Naive thymus-derived CD4-positive, alpha-beta T cell (primary cell): ENCODE results near the gene ALOX12B. TPM values are rescaled to one million over a fixed set of nuclear protein-coding genes. Genes with fewer than 3 reads are reported as not detected.

Experiments
- ATAC-seq: fragments of 150-1000 bp; cut with Tn5 transposase; 2 replicates; pipeline ENCODE4 v1.10.0; 2021; ENCODE audit warnings: mild to moderate bottlenecking, moderate library complexity
- CTCF ChIA-PET: fragments of 350-600 bp; sonication (Branson Sonifier 250); formaldehyde crosslinking; loops from one replicate; lab custom pipeline; 2021; ENCODE audit warnings: antibody characterized with exemption; lab: Charles Lee
- POLR2A ChIA-PET: fragments of 350-600 bp; sonication (Branson Sonifier 250); formaldehyde crosslinking; loops from one replicate; lab custom pipeline; 2021; ENCODE audit warnings: antibody characterized with exemption, inconsistent platforms; lab: Charles Lee
- DNase-seq, 9 donors: peaks; one replicate each; pipeline versions ENCODE4 v3.0.0 to v3.0.0-alpha.2; 2020 to 2022; ENCODE audit warnings: mixed read lengths in 1 of 9
- H3K27ac ChIP-seq: one replicate; pipeline ENCODE4 v1.7.0; 2013; ENCODE audit warnings: mild to moderate bottlenecking, low read depth, low read length, moderate library complexity
- H3K27me3 ChIP-seq, 2 donors: one replicate each; pipeline ENCODE4 v1.7.0; 2013; ENCODE audit warnings: low read length in 2 of 2, mild to moderate bottlenecking in 2 of 2, moderate library complexity in 2 of 2; ENCODE audit not compliant: control insufficient read depth in 2 of 2, insufficient read depth in 2 of 2
- H3K36me3 ChIP-seq, 3 experiments: 1 replicate in 2 of 3; 2 replicates in 1 of 3; pipeline ENCODE4 v1.7.0; 2013; ENCODE audit warnings: low read length in 3 of 3, mild to moderate bottlenecking in 3 of 3, moderate library complexity in 1 of 3; ENCODE audit not compliant: insufficient read depth in 3 of 3, control insufficient read depth in 2 of 3
- H3K4me1 ChIP-seq, 2 donors: one replicate each; pipeline ENCODE4 v1.7.0; 2013; ENCODE audit warnings: low read length in 2 of 2, mild to moderate bottlenecking in 2 of 2, moderate library complexity in 1 of 2; ENCODE audit not compliant: control insufficient read depth in 2 of 2, insufficient read depth in 2 of 2
- H3K4me3 ChIP-seq: 2 replicates; pipeline ENCODE4 v1.7.0; 2013; ENCODE audit warnings: mild to moderate bottlenecking, low read length
- H3K9me3 ChIP-seq, 3 experiments: 1 replicate in 2 of 3; 2 replicates in 1 of 3; pipeline ENCODE4 v1.7.0; 2013; ENCODE audit warnings: low read length in 3 of 3; ENCODE audit not compliant: control insufficient read depth in 2 of 3
- H3K27ac Mint-ChIP-seq, 9 donors: one replicate each; pipeline ENCODE4 v1.8.0; 2020 to 2022; ENCODE audit warnings: mixed read lengths in 9 of 9, mild to moderate bottlenecking in 8 of 9, moderate library complexity in 5 of 9, inconsistent platforms in 2 of 9
- H3K27me3 Mint-ChIP-seq, 5 donors: one replicate each; pipeline ENCODE4 v1.8.0; 2021 to 2022; ENCODE audit warnings: mixed read lengths in 5 of 5, mild to moderate bottlenecking in 1 of 5
- H3K36me3 Mint-ChIP-seq, 5 donors: one replicate each; pipeline ENCODE4 v1.8.0; 2020 to 2022; ENCODE audit warnings: mixed read lengths in 5 of 5, mild to moderate bottlenecking in 3 of 5, inconsistent platforms in 1 of 5
- H3K4me1 Mint-ChIP-seq, 7 donors: one replicate each; pipeline ENCODE4 v1.8.0; 2020 to 2022; ENCODE audit warnings: mixed read lengths in 7 of 7, mild to moderate bottlenecking in 3 of 7, inconsistent platforms in 1 of 7
- H3K4me3 Mint-ChIP-seq, 10 donors: one replicate each; pipeline ENCODE4 v1.8.0; 2020 to 2022; ENCODE audit warnings: mild to moderate bottlenecking in 10 of 10, mixed read lengths in 10 of 10, moderate library complexity in 6 of 10, inconsistent platforms in 2 of 10
- H3K9me3 Mint-ChIP-seq, 11 donors: one replicate each; pipeline ENCODE4 v1.8.0; 2020 to 2022; ENCODE audit warnings: mixed read lengths in 11 of 11, mild to moderate bottlenecking in 4 of 11, inconsistent platforms in 1 of 11, moderate library complexity in 1 of 11
- intact Hi-C, 2 donors: fragments of 100-400 bp; cut with micrococcal nuclease; formaldehyde crosslinking; loops; one replicate each; pipeline ENCODE4 v1.15.1; 2023
- polyA plus RNA-seq, 2 donors: library from polyadenylated mRNA; unstranded; fragments of 300-500 nt; fragmentation: Illumina TruSeq; gene quantifications; one replicate each; pipeline ENCODE4 v1.2.3, GENCODE V29; 2021
- total RNA-seq, 6 experiments: library from RNA in 5 of 6; stranded (reverse) in 5 of 6; gene quantifications; 1 replicate in 5 of 6; 2 replicates in 1 of 6; pipeline ENCODE4 v1.2.3 and lab custom pipeline; 2021 to 2026

Gene ALOX12B
- total and polyA plus RNA-seq, 7 experiments from 2014 or later: 0.44 to 1.1 (median 0.94) TPM

DNA sequence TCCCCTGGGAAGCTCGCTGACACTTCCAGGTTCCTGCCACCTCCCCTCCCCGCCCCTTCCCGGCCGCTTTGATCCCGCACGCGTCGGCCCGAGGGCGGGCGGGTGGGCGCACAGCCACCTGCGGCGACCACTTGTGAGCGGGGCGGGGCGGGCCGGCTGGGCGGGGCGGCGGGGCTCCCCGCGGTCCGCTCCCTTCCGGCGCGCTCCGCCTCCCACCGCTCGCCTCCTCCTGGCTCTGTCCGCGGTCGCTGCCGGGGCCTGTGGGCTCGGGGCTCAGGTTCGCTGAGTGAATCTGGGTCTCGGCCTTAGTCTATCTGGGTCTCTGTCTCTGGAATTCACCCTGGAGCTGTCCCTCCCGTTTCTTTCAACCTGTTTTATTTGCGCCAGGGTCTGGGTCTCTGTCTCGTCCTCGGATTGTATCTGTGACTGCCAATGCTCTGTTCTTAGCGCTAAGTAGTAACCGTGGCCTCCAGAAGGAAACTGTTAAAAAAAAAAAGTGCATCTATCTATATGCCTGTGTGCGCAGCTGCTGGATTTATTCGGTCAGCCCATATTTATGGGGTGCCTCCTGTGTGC lies 39.1 kb upstream of the ALOX12B start:
- Histone ChIP-seq H3K27ac (peak overlapping the region; percentile 50), H3K4me3 (peak overlapping the region; percentile 96), H3K27me3 (peaks cover 0 to 3% of the 10 kb centered on the region in 2 donors), H3K9me3 (no peaks in the 10 kb centered on the region), H3K36me3 (no peaks in the 10 kb centered on the region), H3K4me1 (peaks cover 38 to 42% of the 10 kb centered on the region in 2 donors)
- intact Hi-C loops: loop anchor here in 1 of 2 donors (1.0 kb wide), 1 partner anchor 12 kb away; no protein-coding TSS in a partner anchor
- POLR2A ChIA-PET: interaction anchor here (0.8 to 1.9 kb wide), 13 partner anchors 9 to 96 kb away, joined by 3 to 13 read pairs (median 5); partner anchors contain the start of gene BORCS6
- DNase-seq (peak in 5 of 9 donors; percentile 28 to 70 (median 39)), ATAC-seq (peak; percentile 36)
- Mint-ChIP-seq H3K4me1 (peaks cover 39 to 48% (median 43%) of the 10 kb centered on the region in 7 donors), H3K27ac (peak overlapping the region; percentile 79 to 99 (median 94)), H3K27me3 (peaks cover 0 to 61% (median 19%) of the 10 kb centered on the region in 5 donors), H3K9me3 (peaks cover 0 to 22% (median 0%) of the 10 kb centered on the region in 11 donors), H3K36me3 (no peaks in the 10 kb centered on the region), H3K4me3 (peak overlapping the region; percentile 88 to 99 (median 94))
- CTCF ChIA-PET: interaction anchor here (0.7 to 1.8 kb wide), 8 partner anchors 8 to 289 kb away, joined by 3 to 5 read pairs (median 4); partner anchors contain the start of genes ALOXE3 and CTC1

DNA sequence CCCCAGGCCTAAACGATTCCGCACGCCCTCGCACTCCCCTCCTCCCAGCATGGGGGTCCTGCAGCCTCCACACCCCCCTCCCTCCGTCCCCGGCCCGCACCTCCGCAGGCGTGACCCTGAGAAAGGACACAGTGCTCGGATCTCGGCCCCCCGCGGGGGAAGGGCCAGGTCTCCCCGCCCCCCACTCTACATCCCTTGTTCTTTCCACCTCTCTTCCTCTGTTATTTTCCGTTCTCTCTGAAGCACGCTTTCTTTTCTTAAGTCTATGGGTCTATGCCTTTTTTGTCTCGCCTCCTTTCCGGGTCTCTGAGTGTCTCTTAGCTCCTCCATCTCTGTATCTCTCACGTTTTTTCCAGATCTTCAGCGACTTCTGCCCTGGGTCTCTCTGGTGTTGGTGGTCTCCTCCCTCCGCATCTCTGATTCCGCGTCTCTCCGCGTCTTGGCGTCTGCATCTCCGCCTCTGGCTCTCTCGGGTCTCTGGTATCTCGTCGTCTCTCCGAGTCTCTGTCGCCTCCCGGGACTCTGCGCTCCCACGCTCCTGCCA lies 38.5 kb upstream of the ALOX12B start:
- H3K27ac ChIP-seq: peak overlapping the region; percentile 50
- Mint-ChIP-seq H3K27me3 (peaks cover 0 to 59% (median 21%) of the 10 kb centered on the region in 5 donors), H3K9me3 (peaks cover 0 to 22% (median 0%) of the 10 kb centered on the region in 11 donors), H3K36me3 (no peaks in the 10 kb centered on the region), H3K4me1 (peaks cover 42 to 50% (median 45%) of the 10 kb centered on the region in 7 donors), H3K27ac (peak overlapping the region; percentile 80 to 99 (median 94)), H3K4me3 (peak overlapping the region; percentile 88 to 99 (median 92))
- DNase-seq: peak in 1 of 9 donors; percentile 49
- H3K4me1 ChIP-seq: peaks cover 39 to 45% of the 10 kb centered on the region in 2 donors
- CTCF ChIA-PET: interaction anchor here (1.0 to 1.8 kb wide), 3 partner anchors 11 to 35 kb away, joined by 3 to 4 read pairs (median 4); no protein-coding TSS in a partner anchor
- H3K36me3 ChIP-seq: no peaks in the 10 kb centered on the region
- no peak for ATAC-seq
- no peaks in the 10 kb centered on the region for H3K9me3 ChIP-seq
- peak overlapping the region; percentile 96 for H3K4me3 ChIP-seq
- peaks cover 0 to 3% of the 10 kb centered on the region in 2 donors for H3K27me3 ChIP-seq
- POLR2A ChIA-PET: interaction anchor here (0.7 to 1.9 kb wide), 8 partner anchors 9 to 97 kb away, joined by 3 to 9 read pairs (median 4); partner anchors contain the start of gene BORCS6
- intact Hi-C loops: loop anchor here (1.0 kb wide), 4 partner anchors 12 to 61 kb away; no protein-coding TSS in a partner anchor

DNA sequence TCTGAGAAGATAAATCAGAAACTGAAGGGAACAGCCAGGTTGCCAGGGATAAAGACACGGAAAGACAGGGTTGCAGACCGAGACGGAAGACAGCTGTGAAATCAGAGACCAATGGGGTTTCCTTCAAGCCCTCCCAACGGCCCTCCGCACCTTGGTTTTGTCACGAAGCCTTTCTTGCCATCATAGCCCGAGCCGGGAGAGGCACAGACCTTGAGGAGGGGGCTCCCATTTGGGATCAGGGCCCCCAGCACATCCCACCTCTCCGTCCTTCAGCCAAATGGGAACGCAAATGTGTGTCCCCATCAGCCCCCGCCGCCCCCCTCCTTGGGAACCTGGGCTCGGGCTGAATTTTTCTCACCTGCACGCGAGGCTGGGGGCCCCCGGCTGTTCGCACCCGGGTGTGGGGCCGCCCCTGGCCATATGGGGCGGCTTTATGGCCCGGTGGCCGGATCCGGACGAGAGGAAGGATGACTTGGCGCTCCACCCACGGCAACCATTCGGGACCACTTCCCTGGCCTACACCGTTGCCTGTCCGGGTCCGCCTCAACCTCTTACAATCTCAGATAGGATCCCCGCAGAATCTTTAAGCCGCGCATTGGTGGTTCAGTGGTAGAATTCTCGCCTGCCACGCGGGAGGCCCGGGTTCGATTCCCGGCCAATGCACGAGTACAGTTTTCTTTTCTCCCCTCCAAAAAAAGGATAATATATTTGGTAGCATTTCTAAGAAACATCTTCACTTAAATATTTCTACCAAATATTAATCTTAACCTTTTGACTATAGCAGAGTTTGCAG lies 37.8 kb upstream of the ALOX12B start:
- H3K27me3 Mint-ChIP-seq: peaks cover 0 to 65% (median 27%) of the 10 kb centered on the region in 5 donors
- H3K9me3 Mint-ChIP-seq: peaks cover 0 to 29% (median 0%) of the 10 kb centered on the region in 11 donors
- intact Hi-C loops: loop anchor here (1.0 kb wide), 3 partner anchors 31 to 62 kb away; no protein-coding TSS in a partner anchor
- POLR2A ChIA-PET: interaction anchor here (0.5 to 3.9 kb wide), 11 partner anchors 10 to 168 kb away, joined by 3 to 30 read pairs (median 5); partner anchors contain the start of genes BORCS6 and CTC1
- H3K4me3 Mint-ChIP-seq: peak overlapping the region; percentile 88 to 99 (median 92)
- CTCF ChIA-PET: interaction anchor here (1.3 kb wide), 2 partner anchors 62 to 175 kb away, joined by 3 to 5 read pairs; no protein-coding TSS in a partner anchor
- no peaks in the 10 kb centered on the region for H3K36me3 Mint-ChIP-seq
- peak; percentile 82 to 97 (median 87) for DNase-seq
- H3K4me1 Mint-ChIP-seq: peaks cover 42 to 57% (median 51%) of the 10 kb centered on the region in 7 donors
- ATAC-seq: peak; percentile 63
- H3K27ac Mint-ChIP-seq: peak overlapping the region; percentile 80 to 99 (median 94)
- Histone ChIP-seq H3K36me3 (no peaks in the 10 kb centered on the region), H3K27me3 (peaks cover 0 to 3% of the 10 kb centered on the region in 2 donors), H3K9me3 (no peaks in the 10 kb centered on the region), H3K27ac (peak overlapping the region; percentile 50), H3K4me3 (peak overlapping the region; percentile 96), H3K4me1 (peaks cover 46 to 50% of the 10 kb centered on the region in 2 donors)

DNA sequence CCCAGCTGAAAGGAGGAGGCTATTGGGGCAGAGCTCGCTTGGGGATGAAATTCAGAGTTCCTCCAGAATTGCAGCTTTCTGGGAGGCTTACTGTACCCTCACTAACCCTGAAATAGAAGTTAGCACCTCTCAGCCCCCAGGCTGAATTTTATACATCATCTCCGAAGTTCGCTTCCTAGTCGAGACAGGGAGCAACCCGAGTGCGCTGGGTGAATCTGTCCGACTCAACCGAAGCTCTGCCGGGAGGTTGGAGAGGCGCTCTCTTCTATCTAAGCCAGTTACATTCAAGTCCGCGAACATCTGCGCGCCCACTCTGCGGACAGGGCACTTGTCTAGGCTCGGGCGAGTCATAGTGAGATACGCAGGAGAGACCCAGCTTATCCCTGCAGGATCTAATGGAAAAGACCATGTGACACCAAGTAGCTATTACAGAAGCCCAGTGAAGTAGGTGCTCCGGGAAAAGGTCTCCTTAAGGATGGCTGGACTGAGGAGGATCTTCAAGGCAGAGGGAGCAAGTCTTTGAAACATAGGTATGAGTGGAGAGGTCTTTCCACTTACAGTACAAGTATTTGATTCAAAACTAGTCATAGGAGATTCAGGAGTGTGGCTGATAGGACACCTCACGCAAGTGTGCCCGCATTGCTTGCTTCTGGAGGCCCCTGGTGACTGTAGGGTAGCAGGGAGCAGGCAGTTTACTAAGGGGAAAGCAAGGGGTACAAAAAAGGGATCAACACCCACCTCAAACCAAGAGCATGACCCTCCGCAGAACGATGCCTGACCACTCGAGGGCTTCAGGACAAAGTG lies 37.0 kb upstream of the ALOX12B start:
- Mint-ChIP-seq H3K9me3 (peaks cover 0 to 37% (median 0%) of the 10 kb centered on the region in 11 donors), H3K4me1 (peaks cover 42 to 65% (median 59%) of the 10 kb centered on the region in 7 donors), H3K4me3 (peak overlapping the region; percentile 88 to 99 (median 92)), H3K36me3 (peaks cover 0 to 2% (median 0%) of the 10 kb centered on the region in 5 donors), H3K27me3 (peaks cover 0 to 60% (median 30%) of the 10 kb centered on the region in 5 donors), H3K27ac (peak overlapping the region; percentile 68 to 99 (median 94))
- DNase-seq (peak in 3 of 9 donors; percentile 14 to 28 (median 23)), ATAC-seq (no peak)
- H3K27ac ChIP-seq: no peak overlapping the region
- peaks cover 0 to 3% of the 10 kb centered on the region in 2 donors for H3K27me3 ChIP-seq
- no peaks in the 10 kb centered on the region for H3K9me3 ChIP-seq
- ChIA-PET CTCF (interaction anchor here (0.5 to 2.2 kb wide), 4 partner anchors 14 to 176 kb away, joined by 3 to 6 read pairs (median 4); no protein-coding TSS in a partner anchor), POLR2A (interaction anchor here (0.5 to 3.9 kb wide), 16 partner anchors 11 to 174 kb away, joined by 3 to 30 read pairs (median 5); partner anchors contain the start of genes BORCS6 and CTC1)
- peak overlapping the region; percentile 96 for H3K4me3 ChIP-seq
- no peaks in the 10 kb centered on the region for H3K36me3 ChIP-seq
- intact Hi-C loops: loop anchor here (1.0 kb wide), 4 partner anchors 14 to 63 kb away; no protein-coding TSS in a partner anchor
- peaks cover 51 to 52% of the 10 kb centered on the region in 2 donors for H3K4me1 ChIP-seq

DNA sequence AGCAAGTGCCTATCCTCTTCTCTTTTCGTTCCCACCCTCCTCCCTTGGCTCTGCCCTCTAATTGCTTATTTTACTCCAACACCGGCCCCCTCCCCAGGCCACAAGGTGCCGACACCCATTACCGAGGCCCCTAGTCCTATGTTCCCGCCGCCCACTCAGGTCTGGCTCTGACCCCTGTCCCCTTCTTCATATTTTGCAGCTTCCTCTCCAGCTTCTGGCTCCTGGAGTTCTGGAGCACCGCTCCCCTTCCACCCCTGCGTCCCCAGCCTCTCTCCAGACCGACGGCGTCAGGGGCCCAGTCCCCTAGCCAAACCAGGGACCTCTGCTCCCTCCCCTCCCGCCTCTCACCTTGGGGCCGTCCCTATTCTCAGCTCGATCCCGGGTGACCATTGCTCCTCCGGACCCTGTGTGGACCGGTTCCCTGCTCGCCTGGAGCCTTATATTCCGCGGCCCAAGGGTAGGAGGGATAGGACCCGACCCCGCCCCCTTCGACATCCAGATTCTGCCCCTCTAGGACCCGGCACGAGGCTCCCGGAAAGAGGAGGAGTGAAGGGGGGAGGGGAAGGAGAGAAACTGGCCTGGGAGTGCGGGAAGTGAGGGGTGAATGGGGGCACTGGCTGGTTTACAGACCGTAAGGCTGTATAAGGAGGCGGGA lies 36.3 kb upstream of the ALOX12B start, which contains the start of gene HES7:
HES7 (minus strand) TSS at position 412 of the 655 bp plus-strand sequence; CDS start at position 390, 22 bp downstream.
- Histone ChIP-seq H3K4me3 (peak within 1 kb of the TSS; percentile 96), H3K27me3 (peaks cover 0 to 3% of the 10 kb centered on the region in 2 donors), H3K36me3 (no peaks in the 10 kb centered on the region), H3K4me1 (peaks cover 51 to 52% of the 10 kb centered on the region in 2 donors), H3K27ac (no peak within 1 kb of the TSS), H3K9me3 (no peaks in the 10 kb centered on the region)
- ChIA-PET CTCF (interaction anchor here (0.5 to 2.2 kb wide), 4 partner anchors 15 to 177 kb away, joined by 3 to 6 read pairs (median 4); no protein-coding TSS in a partner anchor), POLR2A (interaction anchor here (0.6 to 3.9 kb wide), 15 partner anchors 12 to 174 kb away, joined by 3 to 30 read pairs (median 5); partner anchors contain the start of genes BORCS6 and CTC1)
- Mint-ChIP-seq H3K27me3 (peaks cover 0 to 58% (median 30%) of the 10 kb centered on the region in 5 donors), H3K27ac (peak within 1 kb of the TSS; percentile 73 to 99 (median 94)), H3K4me1 (peaks cover 46 to 70% (median 65%) of the 10 kb centered on the region in 7 donors), H3K4me3 (peak within 1 kb of the TSS; percentile 88 to 99 (median 92)), H3K9me3 (peaks cover 0 to 43% (median 0%) of the 10 kb centered on the region in 11 donors), H3K36me3 (peaks cover 0 to 8% (median 0%) of the 10 kb centered on the region in 5 donors)
- ATAC-seq: no peak
- peak in 1 of 9 donors; percentile 13 for DNase-seq
- intact Hi-C loops: loop anchor here (1.0 kb wide), 2 partner anchors 14 to 32 kb away; no protein-coding TSS in a partner anchor
